Large intestine (tissue), 3 donors: ENCODE measurements around the gene TBCD. TPM values are rescaled to one million over a fixed set of nuclear protein-coding genes. Genes with fewer than 3 reads are reported as not detected.

Source experiments
- DNase-seq, 2 donors: peaks; one replicate each; pipeline versions ENCODE4 v3.0.0 to v3.0.0-alpha.2; 2013
- H3K27ac ChIP-seq: one replicate; pipeline ENCODE4 v1.5.1; 2013; ENCODE audit warnings: low read length
- H3K27me3 ChIP-seq: 2 replicates; pipeline ENCODE4 v1.6.1; 2013; ENCODE audit warnings: low read length; ENCODE audit not compliant: control insufficient read depth, insufficient read depth
- H3K36me3 ChIP-seq: 2 replicates; pipeline ENCODE4 v1.6.1; 2013; ENCODE audit warnings: low read length; ENCODE audit not compliant: control insufficient read depth, insufficient read depth
- H3K4me1 ChIP-seq: one replicate; pipeline ENCODE4 v1.6.1; 2013; ENCODE audit warnings: low read length; ENCODE audit not compliant: control insufficient read depth, insufficient read depth
- H3K4me3 ChIP-seq: one replicate; pipeline ENCODE4 v1.5.1; 2013; ENCODE audit warnings: low read length
- H3K9me3 ChIP-seq: one replicate; pipeline ENCODE4 v1.6.1; 2013; ENCODE audit warnings: mild to moderate bottlenecking, low read depth, low read length, moderate library complexity; ENCODE audit not compliant: control insufficient read depth
- WGBS: methylation state at CpG from one replicate; pipeline ENCODE4 v1.1.5; 2013; ENCODE audit warnings: low lambda C conversion rate; ENCODE audit not compliant: insufficient coverage; 5-methylcytosine and 5-hydroxymethylcytosine counted together
- polyA plus RNA-seq: library from polyadenylated mRNA; unstranded; fragments of 120-200 nt; gene quantifications from one replicate; pipeline ENCODE4 v1.2.1, GENCODE V29; 2013

The TBCD gene
- polyA plus RNA-seq, 1 donor, result 81.9 TPM

DNA sequence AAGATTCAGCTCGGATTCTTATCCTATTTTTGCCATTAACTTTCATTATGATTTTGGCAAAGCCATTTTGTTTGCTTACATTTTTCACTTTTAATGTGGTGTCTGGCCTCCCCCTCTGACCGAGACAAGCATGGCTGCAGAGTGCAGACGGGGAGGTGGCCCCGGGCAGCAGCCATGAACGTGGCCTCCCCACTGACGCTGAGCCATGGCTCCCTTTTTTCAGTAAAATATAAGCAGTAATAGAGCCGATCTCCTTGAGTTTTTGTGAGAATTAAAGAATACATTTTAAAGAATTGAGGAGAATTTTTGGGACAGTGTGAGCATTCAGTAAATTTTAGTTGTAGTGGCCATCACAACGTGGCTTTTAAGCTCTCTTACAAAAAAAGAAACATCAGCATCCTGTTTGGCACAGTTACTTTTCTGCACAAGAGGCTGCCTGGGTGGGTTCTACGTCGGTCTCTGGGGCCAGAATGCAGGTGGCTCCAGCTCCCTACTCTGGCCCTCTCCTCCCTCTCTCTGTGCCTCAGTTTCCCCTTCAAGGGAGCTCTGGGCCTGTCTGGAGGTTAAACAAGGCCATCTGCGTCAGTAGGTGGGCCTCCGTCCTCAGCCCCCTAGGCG lies 156.8 kb downstream of the TBCD start:
- Histone ChIP-seq H3K4me3 (no peak overlapping the region), H3K27ac (no peak overlapping the region), H3K36me3 (peaks cover 57% of the 10 kb centered on the region), H3K4me1 (no peaks in the 10 kb centered on the region), H3K27me3 (no peaks in the 10 kb centered on the region), H3K9me3 (peaks cover 2% of the 10 kb centered on the region)
- WGBS, result 91% methylated on average over 3 of the region's 13 CpGs
- no peak for DNase-seq

DNA sequence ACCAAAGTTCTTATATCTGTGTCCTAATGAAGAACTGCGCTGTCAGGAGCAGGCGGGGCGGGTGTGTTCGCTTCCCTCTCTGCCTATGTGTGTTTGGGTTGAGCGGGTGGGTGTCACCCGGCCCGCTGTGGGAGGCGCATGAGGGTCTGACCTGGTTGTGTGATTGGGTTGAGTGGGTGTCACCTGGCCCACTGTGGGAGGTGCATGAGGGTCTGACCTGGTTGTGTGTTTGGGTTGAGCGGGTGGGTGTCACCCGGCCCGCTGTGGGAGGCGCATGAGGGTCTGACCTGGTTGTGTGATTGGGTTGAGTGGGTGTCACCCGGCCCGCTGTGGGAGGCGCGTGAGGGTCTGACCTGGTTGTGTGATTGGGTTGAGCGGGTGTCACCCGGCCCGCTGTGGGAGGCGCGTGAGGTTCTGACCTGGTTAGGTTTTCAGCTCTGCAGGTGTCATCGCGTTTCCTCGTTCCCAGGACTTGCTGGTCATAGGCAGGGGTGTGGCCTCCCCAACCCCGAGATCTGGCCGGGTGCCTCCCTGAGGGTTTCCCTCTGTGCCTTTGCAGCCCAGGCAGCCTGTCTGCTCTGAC lies 157.5 kb downstream of the TBCD start:
- Histone ChIP-seq H3K27me3 (no peaks in the 10 kb centered on the region), H3K9me3 (peaks cover 4% of the 10 kb centered on the region), H3K36me3 (peaks cover 61% of the 10 kb centered on the region), H3K4me3 (no peak overlapping the region), H3K4me1 (no peaks in the 10 kb centered on the region), H3K27ac (no peak overlapping the region)
- no CpG with 5 or more reads among the region's 26 CpGs for WGBS
- DNase-seq, result no peak

DNA sequence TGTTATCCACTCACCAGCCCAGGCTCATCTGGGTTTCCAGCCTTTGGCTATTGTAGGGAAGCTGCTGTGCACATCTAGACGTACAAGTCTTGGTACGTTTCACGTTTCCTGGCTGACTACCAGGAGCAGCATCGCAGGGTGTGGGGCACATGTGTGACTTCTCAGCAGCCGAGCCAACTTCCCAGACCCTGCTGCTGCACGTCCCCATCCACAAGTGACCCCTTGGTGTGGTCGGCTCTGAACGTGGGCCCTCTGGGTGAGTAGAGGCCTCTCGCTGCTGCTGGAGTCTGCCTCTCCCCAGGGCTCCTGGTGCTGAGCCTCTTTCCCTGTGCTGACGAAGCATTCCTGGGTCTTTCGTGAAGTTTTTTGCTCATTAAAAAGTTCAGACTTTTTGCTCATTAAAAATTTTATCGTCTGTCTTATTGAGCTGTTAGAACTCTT lies 158.2 kb downstream of the TBCD start:
- DNase-seq, result no peak
- no peak overlapping the region for H3K27ac ChIP-seq
- WGBS, result no CpG with 5 or more reads among the region's 12 CpGs

DNA sequence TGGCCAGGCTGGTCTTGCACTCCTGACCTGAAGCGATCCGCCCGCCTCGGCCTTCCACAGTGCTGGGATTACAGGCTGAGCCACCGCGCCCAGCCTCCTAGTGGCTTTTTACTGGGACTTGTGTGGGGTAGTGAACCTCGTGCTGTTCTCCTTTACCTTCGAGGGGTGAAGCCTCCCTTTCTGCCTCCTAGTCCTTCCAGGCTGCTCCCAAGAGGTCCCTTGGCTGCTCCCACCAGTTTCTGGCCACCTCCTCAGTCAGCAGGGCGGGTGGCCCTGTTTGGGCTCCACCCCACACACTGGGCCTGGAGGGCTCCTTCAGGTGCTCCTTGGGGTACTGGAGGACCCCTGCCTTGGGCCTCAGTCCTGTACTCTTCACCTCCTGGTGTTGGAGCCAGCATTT lies 158.9 kb downstream of the TBCD start:
- no CpG with 5 or more reads among the region's 9 CpGs for WGBS
- H3K27me3 ChIP-seq, result no peaks in the 10 kb centered on the region
- H3K4me1 ChIP-seq, result no peaks in the 10 kb centered on the region
- no peak overlapping the region for H3K27ac ChIP-seq
- H3K36me3 ChIP-seq, result peaks cover 57% of the 10 kb centered on the region
- H3K4me3 ChIP-seq, result no peak overlapping the region
- H3K9me3 ChIP-seq, result peaks cover 4% of the 10 kb centered on the region
- no peak for DNase-seq

More for the DNA sequence above, 158.2 kb downstream of the TBCD start:
- Histone ChIP-seq H3K9me3 (peaks cover 4% of the 10 kb centered on the region), H3K4me1 (no peaks in the 10 kb centered on the region), H3K36me3 (peaks cover 56% of the 10 kb centered on the region), H3K4me3 (no peak overlapping the region), H3K27me3 (no peaks in the 10 kb centered on the region)

DNA sequence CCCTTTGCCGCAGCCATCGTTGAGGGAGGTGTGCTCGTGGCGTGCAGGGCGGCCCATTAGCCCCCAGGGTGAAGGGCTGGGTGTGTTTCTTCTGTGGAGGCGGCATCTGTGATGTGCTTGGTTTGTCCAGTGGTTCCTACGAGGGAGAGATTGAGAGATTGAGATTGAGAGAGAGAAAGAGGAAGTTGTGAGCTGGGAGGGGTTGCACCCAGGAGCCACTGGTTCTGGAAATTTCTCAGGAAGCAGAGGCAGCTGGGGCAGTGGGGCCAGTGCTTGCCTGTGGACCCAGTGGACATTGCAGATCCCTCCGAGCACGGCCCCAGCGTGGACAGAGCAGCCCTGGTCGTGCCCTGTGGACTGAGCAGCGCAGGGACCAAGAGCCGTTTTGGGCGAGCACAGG lies 160.0 kb downstream of the TBCD start:
- WGBS, result no CpG with 5 or more reads among the region's 14 CpGs
- peaks cover 4% of the 10 kb centered on the region for H3K9me3 ChIP-seq
- H3K27me3 ChIP-seq, result no peaks in the 10 kb centered on the region
- H3K4me3 ChIP-seq, result no peak overlapping the region
- H3K27ac ChIP-seq, result no peak overlapping the region
- no peaks in the 10 kb centered on the region for H3K4me1 ChIP-seq
- H3K36me3 ChIP-seq, result peaks cover 47% of the 10 kb centered on the region
- no peak for DNase-seq

DNA sequence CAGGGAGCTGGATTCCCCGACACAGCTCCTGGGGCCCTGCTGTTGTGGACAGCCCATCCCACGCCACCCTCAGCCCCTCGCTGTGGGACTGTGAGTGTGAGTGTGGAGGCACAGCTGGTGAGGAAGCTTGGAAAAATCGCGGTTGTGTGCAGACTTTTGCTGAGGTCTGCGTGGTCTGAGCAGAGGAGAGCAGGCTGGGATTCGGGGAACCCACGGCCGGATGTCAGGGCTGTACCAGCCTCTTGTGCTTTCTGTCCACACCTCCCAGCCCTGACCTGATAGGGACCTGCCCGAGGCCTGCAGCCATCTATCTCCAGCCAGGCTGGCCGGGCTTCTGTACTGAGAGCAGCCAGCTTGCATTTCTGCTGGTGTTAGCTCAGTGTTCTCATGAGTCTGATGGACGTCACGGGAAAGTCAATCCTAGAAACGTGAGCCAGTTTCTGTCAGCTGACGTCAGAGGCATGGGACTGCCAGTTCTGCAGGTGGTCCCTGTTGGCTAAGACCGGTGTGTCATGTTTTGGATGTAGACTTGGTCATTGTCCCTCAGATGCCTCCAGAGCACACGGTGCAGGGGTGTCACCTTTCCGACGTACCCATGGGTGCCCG lies 160.7 kb downstream of the TBCD start:
- peaks cover 4% of the 10 kb centered on the region for H3K9me3 ChIP-seq
- WGBS, result no CpG with 5 or more reads among the region's 20 CpGs
- DNase-seq, result no peak
- H3K27me3 ChIP-seq, result no peaks in the 10 kb centered on the region
- peaks cover 40% of the 10 kb centered on the region for H3K36me3 ChIP-seq
- no peak overlapping the region for H3K27ac ChIP-seq
- H3K4me1 ChIP-seq, result no peaks in the 10 kb centered on the region
- no peak overlapping the region for H3K4me3 ChIP-seq

DNA sequence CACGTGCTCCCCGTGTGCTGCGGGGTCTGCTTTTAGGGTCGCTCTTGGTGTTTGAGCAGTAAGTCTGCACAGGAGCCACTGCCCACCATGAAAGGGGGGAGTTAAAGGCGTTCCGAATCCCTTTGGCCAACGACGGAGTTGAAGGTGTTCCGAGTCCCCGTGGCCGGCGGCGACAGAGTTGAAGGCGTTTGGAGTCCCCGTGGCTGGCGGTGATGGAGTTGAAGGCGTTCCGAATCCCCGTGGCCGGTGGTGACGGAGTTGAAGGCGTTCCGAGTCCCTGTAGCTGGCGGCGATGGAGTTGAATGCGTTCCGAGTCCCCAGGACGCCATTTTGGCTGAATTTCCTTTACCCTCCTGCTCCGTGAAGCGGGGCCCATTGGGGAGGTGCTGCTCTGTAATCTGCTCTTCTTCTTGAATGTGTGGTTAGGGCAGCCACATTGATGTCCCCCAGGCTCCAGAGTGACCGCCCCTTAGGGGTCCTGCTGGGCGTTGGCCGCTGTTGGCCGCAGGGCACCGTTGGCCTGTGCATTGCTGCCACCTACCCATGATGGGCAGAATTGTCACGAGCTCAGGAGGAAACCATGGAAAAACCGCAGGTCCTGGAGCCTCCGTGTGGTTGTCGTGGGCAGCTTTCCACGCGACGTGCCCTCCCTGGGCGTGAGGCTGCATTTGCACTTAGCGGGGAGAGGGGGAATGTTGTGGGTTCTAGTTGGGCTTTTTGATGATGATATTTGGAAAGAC lies 161.6 kb downstream of the TBCD start:
- Histone ChIP-seq H3K27ac (no peak overlapping the region), H3K4me1 (no peaks in the 10 kb centered on the region), H3K27me3 (no peaks in the 10 kb centered on the region), H3K4me3 (no peak overlapping the region), H3K9me3 (peaks cover 4% of the 10 kb centered on the region), H3K36me3 (peaks cover 35% of the 10 kb centered on the region)
- DNase-seq, result no peak
- no CpG with 5 or more reads among the region's 44 CpGs for WGBS

DNA sequence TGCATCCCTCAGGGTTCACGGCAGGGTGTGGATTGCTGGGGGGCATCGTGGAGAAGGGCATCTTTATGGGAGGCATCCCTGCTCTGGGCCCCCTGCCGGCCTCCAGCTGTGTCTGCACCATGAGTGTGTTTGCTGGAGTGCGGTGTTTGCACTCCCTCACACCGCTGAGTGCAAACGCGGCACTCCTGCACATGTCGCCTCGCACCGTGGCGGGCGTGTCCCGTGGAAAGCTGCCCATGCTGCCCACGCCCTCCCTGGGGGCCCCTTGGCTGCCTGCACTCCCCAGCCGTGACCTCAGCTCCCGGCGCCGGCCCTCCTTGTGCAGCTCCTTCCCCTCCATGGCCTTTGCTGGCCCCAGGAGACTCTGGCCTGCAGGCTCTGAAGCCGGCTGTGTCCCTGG lies 162.5 kb downstream of the TBCD start:
- no peaks in the 10 kb centered on the region for H3K4me1 ChIP-seq
- no CpG with 5 or more reads among the region's 19 CpGs for WGBS
- peaks cover 38% of the 10 kb centered on the region for H3K36me3 ChIP-seq
- no peak overlapping the region for H3K27ac ChIP-seq
- H3K4me3 ChIP-seq, result no peak overlapping the region
- no peak for DNase-seq
- H3K9me3 ChIP-seq, result peaks cover 4% of the 10 kb centered on the region
- H3K27me3 ChIP-seq, result no peaks in the 10 kb centered on the region

DNA sequence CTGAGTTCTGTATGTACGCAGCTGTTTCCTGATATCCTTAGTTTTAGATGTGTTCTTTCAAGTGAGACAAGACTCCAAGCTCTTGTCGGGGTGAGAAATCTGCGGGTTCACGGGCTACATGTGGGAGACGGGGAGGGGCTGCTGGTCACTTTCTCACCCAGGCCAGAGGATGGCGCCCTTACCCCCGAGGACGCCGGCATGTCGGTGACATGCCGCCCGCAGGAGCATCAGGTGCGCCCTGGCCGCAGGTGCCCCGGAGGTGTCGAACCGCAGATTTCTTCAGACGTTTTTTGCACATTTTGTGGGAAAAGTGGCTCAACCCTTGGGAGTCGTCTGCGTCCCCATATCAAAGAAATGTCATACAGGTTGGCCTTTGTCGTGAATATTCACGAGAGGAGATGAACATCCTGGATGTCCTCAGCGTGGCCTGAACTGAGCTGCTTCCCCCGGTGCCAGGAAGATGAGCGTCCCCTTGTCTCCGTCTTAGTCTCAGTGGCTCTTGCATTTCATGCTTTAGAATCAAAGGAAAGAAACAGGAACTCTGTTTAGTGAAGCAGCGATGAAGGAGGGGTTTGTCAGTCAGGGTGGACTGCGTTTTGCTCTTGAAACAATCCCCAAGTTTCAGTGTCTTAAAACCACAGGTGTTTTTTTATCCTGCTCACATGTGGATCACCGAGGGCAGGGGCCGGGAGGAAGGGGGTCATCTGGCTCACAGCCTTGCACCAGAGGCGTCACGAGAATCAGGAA lies 163.3 kb downstream of the TBCD start:
- H3K4me3 ChIP-seq, result no peak overlapping the region

DNA sequence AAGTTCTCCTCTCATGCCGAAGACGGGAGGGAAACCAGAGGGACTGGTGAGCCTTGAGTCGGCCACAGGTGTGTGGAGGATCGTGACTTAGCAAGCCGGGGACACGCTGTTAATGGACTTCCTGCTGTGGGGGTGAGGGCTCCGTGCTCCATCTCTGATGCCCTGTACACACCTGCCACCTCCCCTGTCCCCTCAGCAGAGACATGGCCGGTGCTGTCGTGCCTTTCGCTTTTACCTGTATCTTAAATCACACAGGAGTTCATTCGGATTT lies 163.8 kb downstream of the TBCD start:
- Histone ChIP-seq H3K9me3 (peaks cover 4% of the 10 kb centered on the region), H3K4me3 (no peak overlapping the region), H3K36me3 (peaks cover 32% of the 10 kb centered on the region), H3K27me3 (no peaks in the 10 kb centered on the region), H3K27ac (no peak overlapping the region), H3K4me1 (no peaks in the 10 kb centered on the region)
- no peak for DNase-seq
- WGBS, result no CpG with 5 or more reads among the region's 11 CpGs

More for the DNA sequence above, 163.3 kb downstream of the TBCD start:
- no peak overlapping the region for H3K27ac ChIP-seq
- no peak for DNase-seq
- peaks cover 32% of the 10 kb centered on the region for H3K36me3 ChIP-seq
- H3K9me3 ChIP-seq, result peaks cover 4% of the 10 kb centered on the region
- H3K4me1 ChIP-seq, result no peaks in the 10 kb centered on the region
- 95% methylated on average over 4 of the region's 32 CpGs for WGBS
- H3K27me3 ChIP-seq, result no peaks in the 10 kb centered on the region
